Natural killer cell (primary cell): ENCODE measurements around the gene DOCK11. TPM values are rescaled to one million over a fixed set of nuclear protein-coding genes. Genes with fewer than 3 reads are reported as not detected.
"Not testable (repeated sequence)": the region's sequence is repeated elsewhere in the genome, so short reads cannot be mapped to it uniquely, and the experiment has no call there.

Source experiments
- ATAC-seq, 3 donors: fragments of 150-1000 bp in 2 of 3; fragments of 200-7000 bp in 1 of 3; cut with Tn5 transposase; 1 replicate in 1 of 3; 2 replicates in 2 of 3; pipeline ENCODE4 v1.10.0; 2021; ENCODE audit warnings: mild to moderate bottlenecking in 2 of 3, moderate library complexity in 2 of 3
- DNase-seq, 2 donors: peaks; one replicate each; pipeline versions ENCODE4 v3.0.0 to v3.0.0-alpha.2; 2013 to 2021; ENCODE audit warnings: mixed read lengths in 1 of 2
- H3K27ac ChIP-seq: one replicate; pipeline ENCODE4 v1.5.1; 2013; ENCODE audit warnings: mild to moderate bottlenecking, low read length
- H3K27me3 ChIP-seq: one replicate; pipeline ENCODE4 v1.6.1; 2013; ENCODE audit warnings: low read length; ENCODE audit not compliant: control insufficient read depth, insufficient read depth
- H3K36me3 ChIP-seq: one replicate; pipeline ENCODE4 v1.6.1; 2013; ENCODE audit warnings: low read length; ENCODE audit not compliant: control insufficient read depth, insufficient read depth
- H3K4me1 ChIP-seq: one replicate; pipeline ENCODE4 v1.6.1; 2013; ENCODE audit warnings: low read length; ENCODE audit not compliant: control insufficient read depth, insufficient read depth
- H3K4me3 ChIP-seq: one replicate; pipeline ENCODE4 v1.5.1; 2013; ENCODE audit warnings: low read length
- H3K9me3 ChIP-seq: one replicate; pipeline ENCODE4 v1.6.1; 2013; ENCODE audit warnings: low read length; ENCODE audit not compliant: control insufficient read depth, insufficient read depth
- H3K27ac Mint-ChIP-seq, 2 donors: one replicate each; pipeline ENCODE4 v1.8.0; 2022; ENCODE audit warnings: mild to moderate bottlenecking in 2 of 2, mixed read lengths in 2 of 2, moderate library complexity in 1 of 2
- H3K27me3 Mint-ChIP-seq, 2 donors: one replicate each; pipeline ENCODE4 v1.8.0; 2022; ENCODE audit warnings: low read depth in 2 of 2, mixed read lengths in 2 of 2
- H3K36me3 Mint-ChIP-seq: one replicate; pipeline ENCODE4 v1.8.0; 2022; ENCODE audit warnings: mixed read lengths
- H3K4me1 Mint-ChIP-seq, 2 donors: one replicate each; pipeline ENCODE4 v1.8.0; 2022; ENCODE audit warnings: mixed read lengths in 2 of 2
- H3K4me3 Mint-ChIP-seq: one replicate; pipeline ENCODE4 v1.8.0; 2022; ENCODE audit warnings: mild to moderate bottlenecking, moderate library complexity, mixed read lengths
- H3K9me3 Mint-ChIP-seq, 2 donors: one replicate each; pipeline ENCODE4 v1.8.0; 2022; ENCODE audit warnings: mixed read lengths in 2 of 2
- CTCF ChIP-seq: fragments of 200-600 bp; IDR thresholded peaks from one replicate; pipeline ENCODE4 v1.8.0; 2022; ENCODE audit warnings: antibody characterized with exemption
- WGBS: methylation state at CpG from one replicate; pipeline ENCODE4 v1.1.7; 2013; ENCODE audit warnings: missing lambda C conversion rate; ENCODE audit not compliant: insufficient coverage; 5-methylcytosine and 5-hydroxymethylcytosine counted together
- intact Hi-C: fragments of 100-400 bp; cut with micrococcal nuclease; formaldehyde crosslinking; loops from one replicate; pipeline ENCODE4 v1.14.2; 2022
- total RNA-seq, 4 donors: library from RNA; stranded (reverse); fragments of 120-200 nt in 1 of 4; gene quantifications; one replicate each; pipeline versions ENCODE4 v1.2.3 to v1.2.4, GENCODE V29; 2013 to 2022

Gene DOCK11
- total RNA-seq, 3 donors from 2014 or later (not counting 1 experiment from before 2014, with no cell fraction given): 108 to 130 (median 117) TPM

- Mint-ChIP-seq H3K4me3 (no peak overlapping the region), H3K36me3 (no peaks in the 10 kb centered on the region), H3K4me1 (no peaks in the 10 kb centered on the region), H3K9me3 (no peaks in the 10 kb centered on the region), H3K27me3 (peaks cover 0 to 2% of the 10 kb centered on the region in 2 donors), H3K27ac (no peak overlapping the region)
- TF ChIP-seq CTCF: no peak
- no peak for ATAC-seq
- WGBS: 92% methylated on average over 4 of the region's 6 CpGs
- no peak for DNase-seq
- Histone ChIP-seq H3K4me3 (no peak overlapping the region), H3K9me3 (no peaks in the 10 kb centered on the region), H3K36me3 (no peaks in the 10 kb centered on the region), H3K4me1 (no peaks in the 10 kb centered on the region), H3K27ac (no peak overlapping the region), H3K27me3 (no peaks in the 10 kb centered on the region)
- intact Hi-C loops: no loop called here
These were observed 21.0 kb upstream of the DOCK11 start for GRCh38 chrX:118474586-118474985.

DNA sequence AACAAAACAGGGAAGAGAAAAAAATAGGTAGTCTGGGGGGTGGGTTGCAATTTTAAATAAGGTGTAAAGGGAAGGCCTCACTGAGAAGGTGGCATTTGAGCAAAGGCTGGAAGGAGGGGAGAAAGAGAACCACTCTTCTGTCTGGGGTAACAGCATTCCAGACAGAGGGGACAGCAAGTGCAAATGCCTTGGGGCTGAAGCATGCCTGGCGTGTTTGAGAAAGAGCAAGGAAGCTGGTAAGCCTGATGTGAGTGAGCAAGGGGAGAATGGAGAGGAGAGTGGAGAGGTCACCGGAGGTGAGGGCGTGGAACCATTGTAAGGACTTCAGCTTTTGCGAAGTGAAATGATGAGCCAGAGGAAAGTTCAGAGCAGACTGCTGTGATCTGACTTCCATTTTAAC, 19.7 kb upstream of the DOCK11 start:
- no peak overlapping the region for H3K4me3 Mint-ChIP-seq
- Histone ChIP-seq H3K9me3 (no peaks in the 10 kb centered on the region), H3K27ac (no peak overlapping the region), H3K27me3 (no peaks in the 10 kb centered on the region), H3K36me3 (no peaks in the 10 kb centered on the region), H3K4me1 (no peaks in the 10 kb centered on the region), H3K4me3 (no peak overlapping the region)
- WGBS: 95% methylated on average over 4 of the region's 4 CpGs
- H3K27ac Mint-ChIP-seq: no peak overlapping the region
- no peaks in the 10 kb centered on the region for H3K4me1 Mint-ChIP-seq
- peaks cover 0 to 2% of the 10 kb centered on the region in 2 donors for H3K27me3 Mint-ChIP-seq
- TF ChIP-seq CTCF: no peak
- DNase-seq: no peak
- H3K9me3 Mint-ChIP-seq: no peaks in the 10 kb centered on the region
- intact Hi-C loops: no loop called here
- no peaks in the 10 kb centered on the region for H3K36me3 Mint-ChIP-seq
- no peak for ATAC-seq

- Mint-ChIP-seq H3K36me3 (no peaks in the 10 kb centered on the region), H3K4me3 (no peak overlapping the region), H3K9me3 (no peaks in the 10 kb centered on the region), H3K27me3 (no peaks in the 10 kb centered on the region), H3K4me1 (no peaks in the 10 kb centered on the region), H3K27ac (no peak overlapping the region)
- Histone ChIP-seq H3K9me3 (no peaks in the 10 kb centered on the region), H3K4me3 (no peak overlapping the region), H3K4me1 (no peaks in the 10 kb centered on the region), H3K27ac (no peak overlapping the region), H3K27me3 (no peaks in the 10 kb centered on the region), H3K36me3 (no peaks in the 10 kb centered on the region)
- ATAC-seq: no peak
- intact Hi-C loops: no loop called here
- DNase-seq: no peak
- no CpG with 5 or more reads among the region's 1 CpG for WGBS
- no peak for TF ChIP-seq CTCF
These were observed 15.4 kb upstream of the DOCK11 start for GRCh38 chrX:118480172-118480571.

DNA sequence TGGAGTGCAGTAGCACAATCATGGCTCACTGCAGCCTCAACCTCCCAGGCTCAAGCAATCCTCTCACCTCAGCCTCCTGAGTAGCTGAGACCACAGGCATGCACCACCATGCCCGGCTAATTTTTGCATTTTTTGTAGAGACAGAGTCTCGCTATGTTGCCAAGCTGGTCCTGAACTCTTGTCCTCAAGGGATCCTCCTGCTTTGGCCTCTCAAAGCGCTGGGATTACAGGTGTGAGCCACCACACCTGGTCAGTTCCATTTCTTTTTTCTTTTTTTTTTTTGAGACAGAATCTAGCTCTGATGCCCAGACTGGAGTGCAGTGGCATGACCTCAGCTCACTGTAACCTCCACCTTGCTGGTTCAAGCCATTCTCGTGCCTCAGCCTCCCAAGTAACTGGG, 13.2 kb upstream of the DOCK11 start:
- H3K27ac ChIP-seq, H3K27me3 Mint-ChIP-seq, H3K27me3 ChIP-seq, H3K4me1 ChIP-seq, H3K9me3 Mint-ChIP-seq, intact Hi-C loops, ATAC-seq, H3K27ac Mint-ChIP-seq, H3K36me3 Mint-ChIP-seq, H3K4me3 ChIP-seq, DNase-seq, H3K4me3 Mint-ChIP-seq, H3K4me1 Mint-ChIP-seq, H3K9me3 ChIP-seq, H3K36me3 ChIP-seq: not testable (repeated sequence)
- WGBS: 98% methylated on average over 4 of the region's 4 CpGs
